Nephron progenitor cell (in vitro differentiated cells): Measurements from ENCODE around the gene NMNAT2.

Experiments used
- DNase-seq: peaks from one replicate; pipeline ENCODE4 v3.0.0; 2021
- H3K27ac Mint-ChIP-seq: 2 replicates; pipeline ENCODE4 v1.8.0; 2021; ENCODE audit warnings: mild to moderate bottlenecking, moderate library complexity, mixed read lengths
- H3K27me3 Mint-ChIP-seq: 2 replicates; pipeline ENCODE4 v1.8.0; 2021; ENCODE audit warnings: mild to moderate bottlenecking, low read depth, mixed read lengths; ENCODE audit not compliant: poor library complexity
- H3K36me3 Mint-ChIP-seq: 2 replicates; pipeline ENCODE4 v1.8.0; 2021; ENCODE audit warnings: low read depth, mixed read lengths
- H3K4me1 Mint-ChIP-seq: 2 replicates; pipeline ENCODE4 v1.8.0; 2021; ENCODE audit warnings: mixed read lengths
- H3K4me3 Mint-ChIP-seq: 2 replicates; pipeline ENCODE4 v1.8.0; 2021; ENCODE audit warnings: mild to moderate bottlenecking, moderate library complexity, mixed read lengths
- H3K9me3 Mint-ChIP-seq: 2 replicates; pipeline ENCODE4 v1.8.0; 2021; ENCODE audit warnings: mild to moderate bottlenecking, moderate library complexity, mixed read lengths
- CTCF ChIP-seq: fragments of 200-600 bp; sonication (generic); IDR thresholded peaks from 2 replicates; pipeline ENCODE4 v1.5.0; 2021; ENCODE audit warnings: antibody characterized with exemption

NMNAT2 gene

DNA sequence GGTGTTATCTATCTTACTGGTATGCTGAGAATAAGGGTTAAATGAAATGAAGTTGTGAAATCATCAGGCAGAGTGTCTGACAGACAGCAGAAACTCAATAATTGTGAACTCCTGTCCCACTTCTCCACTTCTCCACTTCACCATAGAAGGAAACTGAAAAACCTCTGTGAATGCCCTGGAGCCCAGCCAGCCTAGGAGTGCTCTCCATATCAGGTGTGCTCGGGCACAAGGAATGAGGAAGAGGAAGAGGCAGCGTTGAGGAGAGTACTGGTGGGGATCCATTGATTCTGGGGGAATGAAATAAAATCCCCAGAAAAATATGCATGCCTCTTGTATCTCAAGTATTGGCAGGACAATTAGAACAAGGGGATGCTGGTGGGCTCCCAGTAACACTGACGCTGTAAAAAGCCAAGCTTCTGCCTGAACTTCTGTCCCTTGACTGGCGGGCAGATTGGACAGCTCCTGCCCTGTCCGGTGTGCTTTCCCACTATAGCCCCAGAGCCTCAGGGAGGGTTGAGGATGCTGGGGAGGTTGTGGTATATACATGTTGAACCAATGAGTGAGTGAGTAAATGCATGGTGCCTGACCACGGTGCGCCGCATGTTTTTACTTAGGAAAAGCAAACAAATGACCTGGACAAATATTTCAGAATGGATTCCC lies 47.7 kb downstream of the NMNAT2 start:
- no peak for TF ChIP-seq CTCF
- H3K36me3 Mint-ChIP-seq = no peaks in the 10 kb centered on the region
- DNase-seq = no peak
- peaks cover 6% of the 10 kb centered on the region for H3K27me3 Mint-ChIP-seq
- no peak overlapping the region for H3K27ac Mint-ChIP-seq
- no peak overlapping the region for H3K4me3 Mint-ChIP-seq
- peaks cover 19% of the 10 kb centered on the region for H3K4me1 Mint-ChIP-seq
- no peaks in the 10 kb centered on the region for H3K9me3 Mint-ChIP-seq

DNA sequence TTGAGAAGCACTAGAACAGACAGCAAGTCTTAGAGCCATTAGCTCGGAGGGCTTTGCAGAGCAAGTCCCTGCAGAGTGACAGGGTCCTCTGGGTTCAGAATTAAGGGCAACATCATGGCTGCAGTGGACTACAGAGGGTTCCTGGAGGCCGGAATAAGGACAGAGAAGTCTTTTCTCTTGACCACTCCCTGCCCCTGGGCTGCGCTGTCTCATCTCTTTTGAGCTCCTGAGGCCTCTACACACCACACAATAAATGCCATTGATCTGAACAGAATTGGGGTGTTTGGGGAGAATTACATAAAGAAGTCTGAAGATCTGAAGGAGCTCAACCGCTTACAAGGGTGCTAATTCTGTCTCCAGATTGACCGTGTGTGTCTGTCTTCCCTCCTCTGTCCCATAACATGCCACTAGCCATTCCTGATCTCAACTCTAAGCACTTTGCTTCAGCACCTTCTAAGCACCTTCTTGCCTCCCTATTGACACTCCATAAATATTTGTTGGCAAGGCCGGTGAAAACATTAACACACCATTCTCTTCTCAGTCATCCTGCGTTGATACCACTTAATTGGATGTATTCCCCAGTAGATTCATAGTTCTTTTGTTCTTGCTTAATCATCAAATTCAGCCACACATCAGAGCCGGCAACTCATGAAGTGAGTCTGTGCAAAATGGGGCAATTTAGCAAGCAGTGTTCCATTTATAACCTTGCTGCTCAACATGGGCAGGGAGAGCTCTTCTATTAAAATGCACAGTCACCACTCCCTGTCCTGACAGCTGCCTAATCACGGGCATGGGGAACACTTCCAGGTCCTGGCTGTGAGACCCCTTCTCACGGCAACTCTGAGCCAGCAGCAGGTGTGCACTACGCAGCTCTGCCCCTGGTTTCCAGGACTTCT lies 49.7 kb downstream of the NMNAT2 start:
- Mint-ChIP-seq H3K9me3 (no peaks in the 10 kb centered on the region), H3K4me1 (peaks cover 19% of the 10 kb centered on the region), H3K27ac (peak overlapping the region; percentile 14), H3K27me3 (peaks cover 6% of the 10 kb centered on the region), H3K4me3 (no peak overlapping the region), H3K36me3 (no peaks in the 10 kb centered on the region)
- no peak for TF ChIP-seq CTCF
- DNase-seq = no peak

- TF ChIP-seq CTCF = no peak
- H3K27me3 Mint-ChIP-seq = peaks cover 2% of the 10 kb centered on the region
- peaks cover 19% of the 10 kb centered on the region for H3K4me1 Mint-ChIP-seq
- no peak overlapping the region for H3K27ac Mint-ChIP-seq
- H3K9me3 Mint-ChIP-seq = no peaks in the 10 kb centered on the region
- no peaks in the 10 kb centered on the region for H3K36me3 Mint-ChIP-seq
- no peak for DNase-seq
- no peak overlapping the region for H3K4me3 Mint-ChIP-seq
Measured at GRCh38 chr1:183366116-183366515, 52.1 kb downstream of the NMNAT2 start.

- DNase-seq = no peak
- no peak for TF ChIP-seq CTCF
- no peak overlapping the region for H3K4me3 Mint-ChIP-seq
- H3K9me3 Mint-ChIP-seq = no peaks in the 10 kb centered on the region
- H3K27me3 Mint-ChIP-seq = no peaks in the 10 kb centered on the region
- no peak overlapping the region for H3K27ac Mint-ChIP-seq
- no peaks in the 10 kb centered on the region for H3K36me3 Mint-ChIP-seq
- peaks cover 19% of the 10 kb centered on the region for H3K4me1 Mint-ChIP-seq
Measured at GRCh38 chr1:183365676-183366075, 52.5 kb downstream of the NMNAT2 start.

GRCh38 chr1:183365093-183365492 lies 53.1 kb downstream of the NMNAT2 start:
- no peak for DNase-seq
- no peaks in the 10 kb centered on the region for H3K36me3 Mint-ChIP-seq
- no peak for TF ChIP-seq CTCF
- no peak overlapping the region for H3K27ac Mint-ChIP-seq
- peaks cover 15% of the 10 kb centered on the region for H3K4me1 Mint-ChIP-seq
- no peaks in the 10 kb centered on the region for H3K9me3 Mint-ChIP-seq
- H3K27me3 Mint-ChIP-seq = no peaks in the 10 kb centered on the region
- no peak overlapping the region for H3K4me3 Mint-ChIP-seq
